ENCODE results near the gene DDIT3.

GRCh38 chr12:57528831-57529555 lies 8.7 kb upstream of the DDIT3 start:
- no peak for TF ChIP-seq CTCF (conservative IDR thresholded peaks at IDR 0.05; ENCODE audit: low read depth, low read length)
- no peak for TF ChIP-seq MXI1 (IDR thresholded peaks at IDR 0.05; ENCODE audit: borderline replicate concordance, low read depth, low read length)
- no peak for TF ChIP-seq POLR2A (IDR thresholded peaks at IDR 0.05; ENCODE audit: low read depth, low read length)
- no peak for TF ChIP-seq RFX5 (IDR thresholded peaks at IDR 0.05; ENCODE audit: low read depth, low read length)
- no peak for TF ChIP-seq CHD1 (IDR thresholded peaks at IDR 0.05; ENCODE audit: low read depth, low read length)
- TF ChIP-seq CEBPB (IDR thresholded peaks at IDR 0.05; ENCODE audit: low read depth, low read length), result no peak
- no peak for TF ChIP-seq RCOR1 (IDR thresholded peaks at IDR 0.05; ENCODE audit: insufficient replicate concordance, low read length)
- no peak for TF ChIP-seq SMC3 (IDR thresholded peaks at IDR 0.05; ENCODE audit: low read depth, low read length)
- no peak for TF ChIP-seq USF2 (IDR thresholded peaks at IDR 0.05; ENCODE audit: low read depth, low read length)
- no peak for TF ChIP-seq ELK1 (IDR thresholded peaks at IDR 0.05; ENCODE audit: borderline replicate concordance, low read depth, low read length)
- TF ChIP-seq BHLHE40 (IDR thresholded peaks at IDR 0.05; ENCODE audit: low read depth, low read length), result no peak

Data from IMR-90 (cell line).